ENCODE results near the gene SLC16A8. TPM values are rescaled to one million over a fixed set of nuclear protein-coding genes. Genes with fewer than 3 reads are reported as not detected.

SLC16A8 gene
- total and polyA plus RNA-seq, 10 of the 15 experiments (the other 5 are each of a cell fraction or from before 2014, with no cell fraction given) = not detected

GRCh38 chr22:38081941-38082828 lies 1.8 kb downstream of the SLC16A8 start:
- DNase-seq (ENCODE audit: low read depth, low spot score) = no peak
- H3K27me3 ChIP-seq (replicated peaks in 1 of 2; ENCODE audit: control insufficient read depth in 2 of 2, insufficient read depth in 2 of 2, low read length in 1 of 2) = peaks cover 8 to 9% of the 10 kb centered on the region in 2 experiments; a peak in 3 of 4 replicates
- H3K36me3 ChIP-seq (ENCODE audit: control insufficient read depth in 2 of 2, insufficient read depth in 2 of 2, low read length in 1 of 2) = no peaks in the 10 kb centered on the region
- no peaks in the 10 kb centered on the region for H3K4me1 ChIP-seq (ENCODE audit: control insufficient read depth, insufficient read depth, low read length)
- TF ChIP-seq ZNF24 (IDR thresholded peaks at IDR 0.05) = no peak
- TF ChIP-seq PAX5 (IDR thresholded peaks at IDR 0.05; ENCODE audit: borderline replicate concordance, low read depth, low read length) = 0 out of 2 replicates have a peak, but pooled peaks have one; percentile 35
- no peak for TF ChIP-seq HSF1 (IDR thresholded peaks at IDR 0.05; ENCODE audit: low read depth, low read length)
- peak in 1 of 2 experiments; percentile 12; a peak in 1 of 4 replicates for TF ChIP-seq BHLHE40 (IDR thresholded peaks at IDR 0.05; ENCODE audit: borderline replicate concordance in 1 of 2, low read depth in 2 of 2, low read length in 1 of 2)
- peak; percentile 40 for TF ChIP-seq RUNX3 (IDR thresholded peaks at IDR 0.05; ENCODE audit: low read length)
- peak; percentile 42 for ATAC-seq
- 23% methylated on average over 31 of the region's 52 CpGs for WGBS (ENCODE audit: insufficient coverage, insufficient replicate concordance, low lambda C conversion rate, missing lambda C conversion rate)
- H3K9ac ChIP-seq (ENCODE audit: control insufficient read depth, insufficient read depth, low read length) = no peak overlapping the region
- BruUV-seq (replicated peaks) = no TSS peak
- ChIA-PET RAD21 (ENCODE audit: unreplicated experiment) (no interaction called here), POLR2A (interaction anchor here (0.5 kb wide), 1 partner anchor 123 kb away, joined by 4 read pairs; no protein-coding TSS in a partner anchor), CTCF (interaction anchor here (0.5 to 0.6 kb wide), 2 partner anchors 16 to 31 kb away, joined by 3 read pairs; no protein-coding TSS in a partner anchor), SMC1A (ENCODE audit: uncharacterized antibody, unreplicated experiment) (no interaction called here)
- no peak for FAIRE-seq
- H3K79me2 ChIP-seq (ENCODE audit: control insufficient read depth, insufficient read depth, low read length) = no peaks in the 10 kb centered on the region
- 0 out of 2 replicates have a peak overlapping the region, but pooled peaks have one; percentile 9 for H3K4me2 ChIP-seq (ENCODE audit: control insufficient read depth, insufficient read depth)
- H2AFZ ChIP-seq (ENCODE audit: control insufficient read depth, low read depth, low read length) = no peak overlapping the region; the same call in 1 of the 2 replicates
- H3K9me3 ChIP-seq (replicated peaks; ENCODE audit: control insufficient read depth, insufficient read depth, low read length) = no peaks in the 10 kb centered on the region
- no peak overlapping the region for H3K4me3 ChIP-seq
- in situ Hi-C loops (cut with MboI) (no loop called here), intact Hi-C loops (cut with micrococcal nuclease; ENCODE audit: unreplicated experiment) (no loop called here)
- H4K20me1 ChIP-seq (ENCODE audit: control insufficient read depth, insufficient read depth) = no peaks in the 10 kb centered on the region
- no peak overlapping the region for H3K27ac ChIP-seq (ENCODE audit: control insufficient read depth, insufficient read depth)

Measured in GM12878 (cell line).